Type B pancreatic cell (in vitro differentiated cells): Measurements from ENCODE around the gene RAB11A. TPM values are rescaled to one million over a fixed set of nuclear protein-coding genes. Genes with fewer than 3 reads are reported as not detected.

ENCODE experiments used
- DNase-seq: peaks from one replicate; pipeline ENCODE4 v3.0.0; 2021; ENCODE audit warnings: mixed read lengths; ENCODE audit not compliant: unreplicated experiment; ENCODE audit errors: extremely low spot score
- H3K27ac Mint-ChIP-seq: 2 replicates; pipeline ENCODE4 v1.8.0; 2021; ENCODE audit warnings: mild to moderate bottlenecking, mixed read lengths
- H3K27me3 Mint-ChIP-seq: 2 replicates; pipeline ENCODE4 v1.8.0; 2021; ENCODE audit warnings: mixed read lengths
- H3K36me3 Mint-ChIP-seq: 2 replicates; pipeline ENCODE4 v1.8.0; 2021; ENCODE audit warnings: mixed read lengths
- H3K4me1 Mint-ChIP-seq: one replicate; pipeline ENCODE4 v1.8.0; 2021; ENCODE audit warnings: mixed read lengths; ENCODE audit not compliant: unreplicated experiment
- H3K4me3 Mint-ChIP-seq: 2 replicates; pipeline ENCODE4 v1.8.0; 2021; ENCODE audit warnings: mild to moderate bottlenecking, mixed read lengths
- H3K9me3 Mint-ChIP-seq: 2 replicates; pipeline ENCODE4 v1.8.0; 2021; ENCODE audit warnings: mixed read lengths
- total RNA-seq: library from RNA; stranded (reverse); gene quantifications from 2 replicates; pipeline ENCODE4 v1.2.1, GENCODE V29; 2021; ENCODE audit warnings: low replicate concordance
- TF ChIP-seq, protein P1 (sequence below): fragments of 200-600 bp; sonication (generic); conservative IDR thresholded peaks from 2 replicates; pipeline ENCODE4 v1.5.0; 2021; ENCODE audit warnings: antibody characterized with exemption, mild to moderate bottlenecking

RAB11A gene
- total RNA-seq, 1 donor from 2014 or later = 266 TPM

DNA sequence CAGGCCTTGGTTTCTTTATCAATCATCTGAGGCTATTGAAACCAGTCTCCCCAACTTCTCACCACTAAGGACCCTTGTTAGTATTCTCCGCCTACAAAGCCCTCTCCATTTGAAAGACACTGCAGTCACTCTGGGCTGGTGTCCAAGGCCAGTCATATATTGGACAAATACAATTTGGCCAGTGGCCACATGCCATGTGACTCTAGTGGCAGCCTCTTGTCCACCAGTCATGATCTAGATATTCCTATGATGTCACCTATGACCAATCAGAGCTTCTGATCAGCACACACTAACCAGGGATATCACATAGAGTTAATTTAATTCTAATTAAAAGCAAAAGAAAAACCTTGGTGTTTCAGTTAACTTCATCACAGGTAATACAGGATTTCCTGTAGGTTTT is 68.2 kb downstream of the RAB11A start:
- H3K4me1 Mint-ChIP-seq = peaks cover 5% of the 10 kb centered on the region
- H3K27ac Mint-ChIP-seq = no peak overlapping the region
- no peaks in the 10 kb centered on the region for H3K36me3 Mint-ChIP-seq
- H3K4me3 Mint-ChIP-seq = no peak overlapping the region
- no peaks in the 10 kb centered on the region for H3K27me3 Mint-ChIP-seq
- H3K9me3 Mint-ChIP-seq = no peaks in the 10 kb centered on the region
- TF ChIP-seq, protein P1, sequence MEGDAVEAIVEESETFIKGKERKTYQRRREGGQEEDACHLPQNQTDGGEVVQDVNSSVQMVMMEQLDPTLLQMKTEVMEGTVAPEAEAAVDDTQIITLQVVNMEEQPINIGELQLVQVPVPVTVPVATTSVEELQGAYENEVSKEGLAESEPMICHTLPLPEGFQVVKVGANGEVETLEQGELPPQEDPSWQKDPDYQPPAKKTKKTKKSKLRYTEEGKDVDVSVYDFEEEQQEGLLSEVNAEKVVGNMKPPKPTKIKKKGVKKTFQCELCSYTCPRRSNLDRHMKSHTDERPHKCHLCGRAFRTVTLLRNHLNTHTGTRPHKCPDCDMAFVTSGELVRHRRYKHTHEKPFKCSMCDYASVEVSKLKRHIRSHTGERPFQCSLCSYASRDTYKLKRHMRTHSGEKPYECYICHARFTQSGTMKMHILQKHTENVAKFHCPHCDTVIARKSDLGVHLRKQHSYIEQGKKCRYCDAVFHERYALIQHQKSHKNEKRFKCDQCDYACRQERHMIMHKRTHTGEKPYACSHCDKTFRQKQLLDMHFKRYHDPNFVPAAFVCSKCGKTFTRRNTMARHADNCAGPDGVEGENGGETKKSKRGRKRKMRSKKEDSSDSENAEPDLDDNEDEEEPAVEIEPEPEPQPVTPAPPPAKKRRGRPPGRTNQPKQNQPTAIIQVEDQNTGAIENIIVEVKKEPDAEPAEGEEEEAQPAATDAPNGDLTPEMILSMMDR = no peak
- no peak for DNase-seq

DNA sequence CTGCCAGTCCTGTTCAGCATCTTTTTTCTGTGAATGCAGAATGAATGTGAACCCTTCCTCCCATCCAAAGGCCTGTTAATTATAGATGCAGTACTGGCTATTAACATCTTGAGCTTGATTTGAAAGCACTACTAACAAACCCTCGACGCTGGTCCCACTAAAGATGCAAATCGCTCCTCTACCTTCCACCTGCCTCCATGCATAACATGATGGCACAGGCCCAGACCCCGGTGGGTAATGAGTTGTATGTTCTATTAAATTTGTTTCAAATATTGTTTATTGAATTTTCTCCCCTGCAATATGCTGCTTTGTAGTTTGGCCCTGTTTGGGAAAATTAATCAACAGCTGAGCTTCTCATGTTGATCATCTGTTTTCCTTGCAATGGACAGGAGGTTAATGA is 69.3 kb downstream of the RAB11A start:
- Mint-ChIP-seq H3K36me3 (no peaks in the 10 kb centered on the region), H3K9me3 (no peaks in the 10 kb centered on the region), H3K4me3 (no peak overlapping the region), H3K27me3 (peaks cover 4% of the 10 kb centered on the region), H3K4me1 (no peaks in the 10 kb centered on the region), H3K27ac (no peak overlapping the region)
- no peak for DNase-seq
- TF ChIP-seq, protein P1 = no peak

DNA sequence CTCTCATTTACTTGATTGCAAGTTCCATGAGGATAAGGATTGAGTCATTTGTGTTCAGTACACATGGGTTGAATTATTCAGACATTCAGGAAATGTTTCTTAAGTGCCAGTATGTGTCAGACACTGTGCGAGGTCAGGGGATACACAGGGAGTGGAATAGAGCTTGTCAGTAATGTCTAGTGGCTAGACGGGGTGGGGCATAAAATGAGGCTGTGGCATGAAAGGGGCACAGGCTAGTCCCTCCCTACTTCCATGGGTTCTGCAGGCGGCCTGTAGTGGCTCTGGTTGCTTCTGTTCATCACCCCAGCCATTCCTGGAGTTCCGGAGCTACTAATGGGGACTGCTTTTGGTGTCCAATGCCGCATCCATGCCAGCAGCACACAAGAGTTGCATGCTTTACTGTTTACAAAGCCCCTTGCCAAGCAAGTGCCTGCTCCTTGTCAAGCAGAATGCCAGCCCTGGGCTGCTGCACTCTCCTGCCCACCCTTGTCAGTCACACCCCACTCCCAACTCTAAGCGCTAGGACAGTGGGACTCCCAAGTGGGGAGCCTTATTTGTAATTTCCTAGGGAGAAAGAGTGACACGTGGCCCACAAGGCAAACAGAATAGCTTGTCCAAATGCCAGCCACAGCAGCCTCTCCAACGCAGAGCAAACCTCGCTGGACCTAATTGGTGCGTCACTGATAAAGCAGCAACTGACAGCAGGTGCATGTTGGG is 70.8 kb downstream of the RAB11A start:
- DNase-seq = no peak
- no peak overlapping the region for H3K4me3 Mint-ChIP-seq
- H3K27ac Mint-ChIP-seq = no peak overlapping the region
- H3K27me3 Mint-ChIP-seq = peaks cover 6% of the 10 kb centered on the region
- H3K4me1 Mint-ChIP-seq = no peaks in the 10 kb centered on the region
- H3K9me3 Mint-ChIP-seq = no peaks in the 10 kb centered on the region
- TF ChIP-seq, protein P1 = no peak
- no peaks in the 10 kb centered on the region for H3K36me3 Mint-ChIP-seq

DNA sequence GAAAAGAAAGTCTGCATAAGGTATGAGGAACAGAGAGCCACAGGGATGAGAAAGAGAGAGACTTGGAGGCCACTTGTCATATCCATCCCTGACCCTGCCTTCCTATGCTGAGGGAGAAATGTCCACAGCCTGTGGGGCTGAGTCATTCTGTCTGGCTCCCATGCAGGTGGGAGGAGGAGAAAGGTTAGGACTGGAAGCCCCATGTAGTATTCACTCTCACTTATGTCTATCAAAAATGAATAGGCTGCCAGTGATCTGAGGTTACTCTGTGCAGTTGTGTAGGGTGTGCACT is 71.3 kb downstream of the RAB11A start:
- no peaks in the 10 kb centered on the region for H3K9me3 Mint-ChIP-seq
- TF ChIP-seq, protein P1 = no peak
- H3K36me3 Mint-ChIP-seq = no peaks in the 10 kb centered on the region
- no peak overlapping the region for H3K4me3 Mint-ChIP-seq
- H3K27me3 Mint-ChIP-seq = peaks cover 6% of the 10 kb centered on the region
- DNase-seq = no peak
- H3K4me1 Mint-ChIP-seq = no peaks in the 10 kb centered on the region
- H3K27ac Mint-ChIP-seq = no peak overlapping the region

Other genes with a start within 250 kb of the RAB11A start
- 9.8 and 15.8 TPM in 2 replicates for gene SLC24A1, start 247.6 kb upstream of the RAB11A start, total RNA-seq
- gene DENND4A, start 77.2 kb upstream of the RAB11A start, total RNA-seq = 13.4 and 13.6 TPM in 2 replicates